Subcutaneous adipose tissue (tissue), 4 donors: ENCODE results near the gene PFDN2. TPM values are rescaled to one million over a fixed set of nuclear protein-coding genes. Genes with fewer than 3 reads are reported as not detected.

Source experiments
- CTCF ChIP-seq: fragments of 450-650 bp; IDR thresholded peaks from one replicate; pipeline ENCODE4 v1.5.1; 2016; ENCODE audit warnings: low read depth, mild to moderate bottlenecking, control low read depth, antibody characterized with exemption, moderate library complexity
- total RNA-seq, 4 donors: library from RNA; depleted of rRNA; stranded (reverse); fragments of >200 nt; gene quantifications; one replicate each; pipeline ENCODE4 v1.1.0, GENCODE V29; 2016

Gene PFDN2
- total RNA-seq, 4 donors from 2014 or later = 35.0 to 57.1 (median 42.5) TPM

- no peak for TF ChIP-seq CTCF
Observed at GRCh38 chr1:161068306-161069234, 49.3 kb downstream of the PFDN2 start.

- no peak for TF ChIP-seq CTCF
Observed at GRCh38 chr1:161066694-161067093, 51.1 kb downstream of the PFDN2 start.

GRCh38 chr1:161061419-161061818 is 56.4 kb downstream of the PFDN2 start:
- TF ChIP-seq CTCF = no peak

- TF ChIP-seq CTCF = no peak
Observed at GRCh38 chr1:161059293-161059692, 58.5 kb downstream of the PFDN2 start.

- no peak for TF ChIP-seq CTCF
Observed at GRCh38 chr1:161054805-161055204, 63.0 kb downstream of the PFDN2 start.

GRCh38 chr1:161054232-161054631 is 63.6 kb downstream of the PFDN2 start:
- no peak for TF ChIP-seq CTCF

GRCh38 chr1:161052899-161053298 is 64.9 kb downstream of the PFDN2 start:
- TF ChIP-seq CTCF = no peak
